ENCODE data around the gene ZMYND15.

The ZMYND15 gene

GRCh38 chr17:4717791-4718190 lies 21.8 kb upstream of the ZMYND15 start:
- no peak for DNase-seq

DNA sequence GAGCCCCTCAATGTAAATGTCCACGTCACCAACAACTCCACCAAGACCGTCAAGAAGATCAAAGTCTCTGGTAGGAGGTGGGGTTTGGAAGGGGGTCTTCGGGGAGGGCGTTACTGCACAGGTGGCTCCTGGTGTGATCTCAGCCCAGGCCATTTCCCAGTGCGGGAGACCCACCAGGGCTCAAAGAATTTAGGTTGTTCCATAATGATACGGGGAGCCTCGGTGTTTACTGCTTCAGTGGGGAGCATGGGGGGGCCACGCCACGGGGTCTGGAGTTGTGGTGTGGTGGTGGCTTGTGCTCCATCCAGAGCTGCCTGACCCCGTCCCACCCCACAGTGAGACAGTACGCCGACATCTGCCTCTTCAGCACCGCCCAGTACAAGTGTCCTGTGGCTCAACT lies 21.4 kb upstream of the ZMYND15 start:
- no peak for DNase-seq

DNA sequence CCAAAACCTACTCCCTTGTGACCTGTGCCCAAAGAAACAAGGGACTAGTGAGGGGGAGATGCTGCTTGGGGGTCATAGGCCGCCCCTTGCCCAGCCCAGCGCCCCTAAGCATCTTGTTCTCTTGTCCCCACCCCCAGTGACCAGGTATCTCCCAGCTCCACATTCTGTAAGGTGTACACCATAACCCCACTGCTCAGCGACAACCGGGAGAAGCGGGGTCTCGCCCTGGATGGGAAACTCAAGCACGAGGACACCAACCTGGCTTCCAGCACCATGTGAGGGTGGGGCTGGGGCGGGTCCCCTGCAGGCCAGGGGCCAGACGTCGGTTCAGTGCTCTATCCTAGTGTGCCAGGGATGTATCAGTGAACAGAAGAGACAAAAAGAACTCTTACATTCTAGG lies 20.5 kb upstream of the ZMYND15 start:
- DNase-seq, result no peak

- DNase-seq, result no peak
Observed at GRCh38 chr17:4719684-4720221, 19.9 kb upstream of the ZMYND15 start.

DNA sequence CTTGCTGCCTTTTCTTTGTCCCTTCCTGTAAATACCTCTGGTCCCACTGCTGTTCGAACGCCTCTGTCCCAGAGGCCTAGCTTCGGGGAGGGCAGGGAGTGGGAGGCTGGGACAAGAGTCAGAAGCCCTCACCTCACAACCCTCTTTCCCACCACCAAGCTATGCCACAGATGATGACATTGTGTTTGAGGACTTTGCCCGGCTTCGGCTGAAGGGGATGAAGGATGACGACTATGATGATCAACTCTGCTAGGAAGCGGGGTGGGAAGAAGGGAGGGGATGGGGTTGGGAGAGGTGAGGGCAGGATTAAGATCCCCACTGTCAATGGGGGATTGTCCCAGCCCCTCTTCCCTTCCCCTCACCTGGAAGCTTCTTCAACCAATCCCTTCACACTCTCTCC lies 18.8 kb upstream of the ZMYND15 start:
- no peak for DNase-seq

GRCh38 chr17:4721203-4722135 lies 18.2 kb upstream of the ZMYND15 start:
- DNase-seq, result no peak

DNA sequence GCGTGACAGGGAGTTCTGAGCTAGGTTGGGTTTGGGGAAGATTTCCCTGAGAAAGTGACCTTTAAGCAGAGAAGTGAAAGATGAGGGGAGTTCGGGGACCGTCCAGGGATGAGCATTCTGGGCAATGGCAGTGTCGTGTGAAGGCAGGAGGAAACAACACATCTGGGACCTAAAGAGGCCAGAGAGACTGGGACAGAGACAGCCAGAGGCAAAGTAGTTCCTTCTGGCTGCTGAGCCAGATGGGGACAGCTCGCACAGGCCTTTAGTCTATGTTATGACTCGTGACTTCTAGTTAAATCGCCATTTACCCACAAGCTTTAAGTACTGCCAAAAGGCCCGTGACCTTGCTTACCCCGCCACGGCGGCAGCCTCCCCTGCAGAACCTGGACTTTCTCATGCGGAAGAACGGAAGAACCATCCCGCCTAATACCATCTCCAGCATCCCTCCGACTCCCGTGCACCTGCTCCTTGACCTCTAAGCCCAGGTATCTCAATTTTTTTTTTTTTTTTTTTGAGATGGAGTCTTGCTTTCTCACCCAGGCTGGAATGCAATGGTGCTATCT lies 16.9 kb upstream of the ZMYND15 start:
- DNase-seq, result no peak

GRCh38 chr17:4724650-4725049 lies 15.0 kb upstream of the ZMYND15 start:
- no peak for DNase-seq

DNA sequence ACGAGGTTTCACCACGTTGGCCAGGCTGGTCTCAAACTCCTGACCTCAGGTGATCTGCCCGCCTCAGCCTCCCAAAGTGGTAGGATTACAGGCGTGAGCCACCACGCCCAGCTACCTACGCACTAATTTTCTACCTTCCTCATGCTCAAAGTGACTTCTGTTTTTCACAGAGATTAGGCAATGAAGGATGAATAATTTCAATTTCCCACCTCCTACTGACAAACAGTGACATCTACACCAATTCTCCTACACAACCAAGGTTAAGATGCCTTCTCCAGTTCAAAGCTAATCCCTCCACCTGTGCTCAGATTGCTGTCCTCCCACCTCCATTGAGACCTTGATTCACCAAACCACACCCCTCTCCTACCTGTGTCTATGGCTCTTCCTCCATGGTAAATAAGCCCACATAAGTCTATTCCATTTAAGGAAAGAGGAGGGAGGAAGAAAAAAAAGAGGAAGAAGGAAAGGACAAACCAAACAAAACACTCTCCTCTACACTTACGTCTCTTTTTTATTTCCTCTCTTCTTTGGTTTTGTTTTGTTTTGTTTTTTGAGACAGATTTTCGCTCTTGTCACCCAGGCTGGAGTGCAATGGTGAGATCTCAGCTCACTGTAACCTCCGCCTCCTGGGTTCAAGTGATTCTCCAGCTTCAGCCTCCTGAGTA lies 13.9 kb upstream of the ZMYND15 start:
- no peak for DNase-seq

DNA sequence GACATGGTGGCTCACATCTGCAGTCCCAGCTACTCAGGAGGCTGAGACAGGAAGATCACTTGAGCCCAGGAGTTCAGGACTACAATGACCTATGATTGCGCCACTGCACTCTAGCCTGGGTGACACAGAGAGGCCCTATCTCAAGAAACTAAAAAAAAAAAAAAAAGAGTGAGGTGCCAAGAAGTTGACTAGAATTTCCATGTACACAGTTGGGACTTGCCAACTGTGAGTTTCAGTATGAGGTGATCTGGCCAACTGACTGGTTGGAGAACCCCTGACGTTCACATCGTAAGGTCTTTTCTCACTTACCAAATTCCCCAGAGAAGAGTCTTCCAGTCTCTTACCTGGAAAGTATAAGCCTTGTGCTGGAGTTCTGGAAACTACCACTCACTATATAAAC lies 11.5 kb upstream of the ZMYND15 start:
- no peak for DNase-seq

DNA sequence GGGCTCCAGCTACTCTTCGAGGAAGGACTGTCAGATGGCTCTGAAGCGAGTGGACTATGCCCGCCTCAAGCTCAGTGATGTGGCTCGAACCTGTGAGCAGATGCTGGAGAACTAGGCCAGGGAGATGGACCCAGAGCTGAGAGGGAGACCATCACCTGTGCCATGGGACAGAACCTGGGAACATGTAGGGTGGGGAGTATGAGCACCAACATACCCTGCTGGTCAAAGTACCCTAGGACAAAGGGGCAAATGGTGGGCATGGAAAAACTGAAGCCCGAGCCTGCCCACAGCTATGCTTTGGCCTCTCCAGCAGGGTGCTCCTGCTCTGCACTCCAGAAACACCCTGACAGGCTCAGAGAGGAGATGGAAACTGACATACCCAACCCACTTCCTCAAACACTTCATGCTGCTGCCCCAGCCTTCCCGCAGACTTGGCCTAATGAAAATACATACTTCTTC lies 6.5 kb upstream of the ZMYND15 start:
- DNase-seq, result no peak

DNA sequence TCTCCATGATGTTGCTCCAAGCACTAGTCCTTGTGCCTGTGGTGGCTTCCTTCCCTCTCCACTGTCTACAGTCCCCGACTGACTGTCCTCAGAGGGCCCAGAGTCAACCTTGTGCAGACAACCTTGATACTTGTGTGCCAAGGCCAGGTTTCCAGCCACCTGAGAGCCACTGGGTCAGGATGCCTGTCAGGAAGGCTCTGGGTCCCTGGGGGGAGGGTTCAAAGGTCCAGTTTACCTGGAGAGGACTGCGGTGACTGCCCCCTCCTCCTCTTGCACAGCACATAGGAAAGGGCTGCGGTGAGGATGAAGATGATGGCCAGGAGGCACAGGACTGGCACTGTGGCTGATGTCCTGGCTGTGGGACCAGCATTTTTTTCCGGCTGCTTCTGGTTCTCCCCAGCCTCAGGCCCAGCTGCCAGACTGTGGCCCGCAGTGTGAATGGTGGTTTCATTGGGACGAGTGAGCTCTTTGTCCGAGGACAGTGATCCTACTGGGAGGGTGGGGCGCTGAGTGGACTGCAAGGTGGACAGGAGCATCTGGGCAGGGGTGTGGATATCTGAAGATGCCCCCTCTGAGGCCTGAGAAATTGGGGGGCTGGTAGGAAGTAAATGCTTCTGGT lies 4.7 kb upstream of the ZMYND15 start:
- DNase-seq, result no peak

GRCh38 chr17:4735876-4736651 lies 3.6 kb upstream of the ZMYND15 start:
- no peak for DNase-seq

DNA sequence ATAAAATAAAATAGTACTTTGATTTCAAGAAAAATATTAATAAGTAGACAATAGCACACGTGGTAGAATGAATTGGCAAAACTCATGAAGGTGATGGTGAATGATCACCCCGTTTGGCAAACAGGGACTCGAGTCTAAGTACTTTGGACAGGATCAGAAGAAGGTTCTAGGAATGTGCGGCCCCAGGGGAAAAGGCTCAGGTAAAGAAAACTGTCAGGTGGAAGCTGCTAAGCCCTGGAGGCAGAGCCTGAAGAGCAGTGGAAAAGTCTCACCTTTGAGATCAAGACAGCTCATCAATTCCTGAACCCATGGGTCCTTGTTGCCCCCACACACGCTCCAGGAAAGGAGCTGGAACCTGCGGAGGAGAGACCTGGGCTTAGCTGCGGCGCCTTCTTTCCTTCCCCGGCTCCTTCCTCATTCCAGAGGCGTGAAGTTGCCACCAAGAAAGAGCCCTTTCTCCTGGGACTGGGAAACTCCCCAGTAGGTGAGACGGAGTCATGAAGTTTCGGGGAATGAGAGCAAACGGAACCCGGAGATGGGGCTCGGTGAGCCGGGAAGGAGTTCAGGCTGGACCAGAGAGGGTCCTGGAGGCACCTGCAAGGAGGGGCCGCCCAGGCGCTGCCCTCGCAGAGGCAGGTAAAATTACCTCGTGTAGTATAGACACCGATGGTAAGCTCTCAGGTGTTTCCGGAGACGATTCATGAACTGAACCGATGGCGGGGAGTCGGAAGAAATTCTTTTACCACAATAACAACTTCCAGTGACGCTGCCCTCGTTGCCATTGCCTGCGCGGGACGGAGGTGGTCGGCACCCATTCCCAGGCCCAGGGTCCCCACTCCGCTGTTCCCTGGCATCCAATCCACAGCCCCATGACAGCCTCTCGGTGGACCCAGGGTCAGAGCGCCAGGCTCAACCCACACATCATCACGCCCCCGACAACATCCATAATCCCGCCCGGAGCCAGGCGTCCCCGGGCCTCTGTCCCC lies 1.2 kb upstream of the ZMYND15 start:
- DNase-seq, result no peak

DNA sequence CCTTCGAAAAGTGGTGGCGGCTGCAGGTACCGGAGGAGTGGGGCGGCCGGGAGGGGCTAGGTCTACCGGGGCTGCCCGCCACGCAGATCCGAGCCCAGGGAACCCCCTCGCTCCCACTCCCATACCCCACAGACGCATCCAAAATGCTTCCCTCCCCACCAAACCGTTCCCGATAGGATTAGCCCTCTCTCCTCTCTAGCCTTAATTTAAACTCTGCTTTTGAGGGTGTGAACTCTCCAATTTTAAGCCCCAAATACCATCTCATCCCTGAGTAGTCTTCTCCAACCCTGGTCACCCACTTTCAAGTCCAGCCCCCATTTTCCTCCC lies 355 bp downstream of the ZMYND15 start:
- DNase-seq, result no peak

DNA sequence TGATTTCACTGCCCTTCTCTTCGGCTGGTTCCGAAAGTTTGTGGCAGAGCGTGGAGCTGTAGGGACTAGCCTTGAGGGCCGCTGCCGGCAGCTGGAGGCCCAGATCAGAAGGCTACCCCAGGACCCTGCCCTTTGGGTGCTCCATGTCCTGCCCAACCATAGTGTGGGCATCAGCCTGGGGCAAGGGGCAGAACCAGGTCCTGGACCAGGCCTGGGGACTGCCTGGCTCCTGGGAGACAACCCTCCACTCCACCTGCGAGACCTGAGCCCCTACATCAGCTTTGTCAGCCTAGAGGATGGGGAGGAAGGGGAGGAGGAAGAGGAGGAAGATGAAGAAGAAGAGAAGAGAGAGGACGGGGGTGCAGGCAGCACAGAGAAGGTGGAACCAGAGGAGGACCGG lies 951 bp downstream of the ZMYND15 start:
- no peak for DNase-seq

GRCh38 chr17:4741544-4741943 lies 1.9 kb downstream of the ZMYND15 start:
- no peak for DNase-seq

DNA sequence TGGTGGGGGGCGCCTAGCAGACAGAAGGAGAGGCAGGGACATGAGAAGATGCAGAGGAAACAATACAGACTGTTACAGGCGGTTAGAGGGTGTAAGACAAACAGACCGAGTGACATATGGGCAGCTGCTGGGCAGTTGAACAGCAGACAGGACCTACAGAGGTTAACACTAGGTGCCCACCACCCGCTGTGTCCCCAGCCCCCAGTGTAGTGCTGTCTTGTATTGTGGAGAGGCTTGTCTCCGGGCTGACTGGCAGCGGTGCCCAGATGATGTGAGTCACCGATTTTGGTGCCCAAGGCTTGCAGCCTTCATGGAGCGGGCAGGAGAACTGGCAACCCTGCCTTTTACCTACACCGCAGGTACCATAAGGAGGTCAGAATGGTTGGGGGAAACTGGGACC lies 2.5 kb downstream of the ZMYND15 start:
- DNase-seq, result no peak

DNA sequence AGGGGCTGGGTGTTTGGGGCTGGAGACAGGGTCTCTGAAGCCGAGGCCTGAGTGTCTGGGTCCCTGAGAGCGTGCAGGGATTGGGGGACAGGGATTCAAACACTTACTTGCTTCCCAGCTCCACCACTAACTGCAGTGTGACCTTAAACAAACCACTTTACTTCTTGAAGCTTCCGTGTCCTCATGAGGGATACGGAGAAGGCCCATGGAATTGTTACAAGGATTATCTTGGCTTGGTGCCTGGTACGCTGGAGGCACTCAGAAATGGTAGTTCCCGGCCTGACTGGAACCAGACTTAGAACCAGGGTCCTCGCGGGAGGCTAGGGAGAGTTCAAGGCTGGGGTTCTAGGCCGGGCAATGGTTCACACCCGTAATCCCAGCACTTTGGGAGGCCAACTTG lies 3.0 kb downstream of the ZMYND15 start:
- no peak for DNase-seq

DNA sequence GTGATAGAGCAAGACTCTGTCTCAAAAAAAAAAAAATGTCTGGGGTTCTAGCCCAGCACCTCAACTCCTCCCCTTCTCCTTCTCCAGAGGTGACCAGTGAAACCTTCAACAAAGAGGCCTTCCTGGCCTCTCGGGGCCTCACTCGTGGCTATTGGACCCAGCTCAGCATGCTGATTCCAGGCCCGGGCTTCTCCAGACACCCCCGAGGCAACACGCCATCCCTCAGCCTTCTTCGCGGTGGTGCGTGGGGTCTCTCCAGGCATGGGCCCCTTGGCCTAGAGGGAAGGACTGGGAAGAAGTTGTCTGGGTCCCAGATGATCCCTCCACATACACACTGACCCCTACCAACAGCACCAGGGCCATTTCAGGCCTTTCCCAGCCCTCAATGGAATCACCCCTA lies 3.6 kb downstream of the ZMYND15 start:
- DNase-seq, result no peak

DNA sequence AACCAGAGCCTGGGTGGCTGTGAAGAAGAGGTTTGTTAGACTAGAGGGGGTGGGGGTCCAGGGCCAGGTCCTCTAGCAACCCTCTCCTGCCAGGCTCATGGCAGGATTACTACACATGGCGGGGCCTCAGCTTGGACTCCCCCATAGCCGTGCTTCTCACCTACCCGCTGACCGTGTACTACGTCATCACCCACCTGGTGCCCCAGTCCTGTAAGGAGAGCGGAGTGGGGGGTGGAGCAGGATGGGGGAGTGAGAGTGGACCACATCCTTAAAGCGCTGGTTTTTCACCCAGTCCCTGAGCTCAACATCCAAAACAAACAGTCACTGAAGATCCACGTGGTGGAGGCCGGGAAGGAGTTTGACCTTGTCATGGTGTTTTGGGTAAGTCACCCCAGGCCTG lies 4.3 kb downstream of the ZMYND15 start:
- DNase-seq, result no peak

Data from DMS79 (cell line).